DMS 273 (cell line): ENCODE results near the gene NRARP.
A peak's percentile ranks its signal among the peaks of the same experiment; 100 is the strongest.

Experiments
- DNase-seq: peaks from one replicate; lab custom pipeline; 2025; ENCODE audit not compliant: unreplicated experiment; lab: John Stamatoyannopoulos, UW

NRARP gene

GRCh38 chr9:137299203-137299565 is 2.9 kb downstream of the NRARP start:
- DNase-seq: no peak

DNA sequence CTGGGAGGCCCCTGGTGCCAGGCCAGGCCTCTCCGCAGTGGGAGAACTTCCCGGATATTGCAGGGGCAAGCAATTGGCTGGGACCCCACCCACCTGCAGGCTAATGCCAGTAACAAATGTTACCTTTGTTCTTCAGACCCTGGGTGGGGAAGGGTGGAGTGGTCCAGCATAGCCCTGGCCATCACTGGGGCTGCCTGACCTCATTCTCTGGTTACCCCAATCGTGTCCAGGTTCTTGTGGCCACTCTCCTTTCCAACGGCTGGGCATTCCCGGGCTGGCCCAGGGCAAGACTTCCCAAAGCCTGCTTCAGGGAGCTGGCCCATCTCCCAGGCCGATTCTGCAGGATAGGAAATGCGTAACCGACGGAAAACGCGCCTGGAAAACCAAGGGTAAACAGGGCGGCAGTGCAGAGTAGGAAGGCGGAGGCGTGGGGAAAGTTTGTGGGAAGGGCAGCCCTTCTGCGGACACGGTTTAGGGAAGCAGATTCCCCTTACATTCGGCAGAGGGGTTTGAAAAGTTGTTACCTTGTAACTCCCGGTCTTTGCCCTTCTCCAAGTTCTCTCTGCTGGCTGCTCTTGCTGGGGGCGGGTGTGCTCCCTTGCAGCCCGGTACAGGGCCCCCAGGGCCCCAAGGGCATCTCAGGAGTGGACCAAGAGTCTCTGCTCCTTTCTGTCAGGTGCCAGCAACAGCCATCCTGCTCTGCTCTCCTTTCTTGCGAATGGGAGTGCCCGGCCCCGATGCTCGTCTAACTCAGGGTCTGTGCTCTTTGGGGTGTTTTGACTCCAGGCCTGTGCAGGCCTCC is 3.5 kb downstream of the NRARP start:
- no peak for DNase-seq

- DNase-seq: no peak
Observed at GRCh38 chr9:137297966-137298365, 4.1 kb downstream of the NRARP start.

- DNase-seq: no peak
Observed at GRCh38 chr9:137296670-137297664, 5.1 kb downstream of the NRARP start.

DNA sequence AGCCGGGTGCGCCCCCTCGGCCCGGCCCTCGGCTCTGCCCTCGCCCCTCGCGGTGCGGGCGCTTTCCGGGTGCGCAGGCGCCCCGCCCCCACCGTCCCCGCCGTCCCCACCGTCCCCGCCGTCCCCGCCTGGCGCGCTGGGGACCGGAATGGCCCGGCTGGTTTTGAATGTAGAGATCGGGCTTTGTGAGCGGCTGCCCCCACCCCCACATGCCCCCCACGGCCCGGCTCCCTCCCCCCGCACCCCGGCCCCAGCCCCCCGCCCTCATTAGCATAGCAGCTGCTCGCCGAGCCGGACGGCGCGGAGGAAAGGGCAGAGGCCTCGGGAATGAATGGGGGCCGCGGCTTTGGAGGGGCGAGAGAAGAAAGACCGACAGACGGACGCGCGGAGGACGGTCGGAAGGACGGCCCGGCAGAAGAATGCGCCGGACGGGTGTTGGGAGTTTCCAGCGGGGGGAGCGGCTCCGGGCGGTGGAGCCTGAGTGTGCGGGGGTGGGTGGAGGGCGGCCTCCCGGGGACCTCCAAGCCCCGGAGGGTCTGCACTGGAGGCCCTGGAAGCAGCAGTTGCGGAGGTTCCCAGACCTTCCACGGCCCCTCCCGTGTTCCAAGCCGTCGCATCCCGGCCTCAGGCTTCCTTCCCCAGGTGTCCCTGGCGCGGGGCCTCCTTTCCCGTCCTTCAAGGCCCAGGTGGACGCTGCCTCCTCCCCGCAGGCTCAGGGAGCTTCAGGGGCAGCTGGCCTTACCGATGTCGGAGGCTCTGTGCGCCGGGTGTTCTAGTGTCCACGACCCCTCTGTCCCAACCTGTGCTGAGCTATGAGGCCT is 6.0 kb downstream of the NRARP start:
- DNase-seq: no peak

DNA sequence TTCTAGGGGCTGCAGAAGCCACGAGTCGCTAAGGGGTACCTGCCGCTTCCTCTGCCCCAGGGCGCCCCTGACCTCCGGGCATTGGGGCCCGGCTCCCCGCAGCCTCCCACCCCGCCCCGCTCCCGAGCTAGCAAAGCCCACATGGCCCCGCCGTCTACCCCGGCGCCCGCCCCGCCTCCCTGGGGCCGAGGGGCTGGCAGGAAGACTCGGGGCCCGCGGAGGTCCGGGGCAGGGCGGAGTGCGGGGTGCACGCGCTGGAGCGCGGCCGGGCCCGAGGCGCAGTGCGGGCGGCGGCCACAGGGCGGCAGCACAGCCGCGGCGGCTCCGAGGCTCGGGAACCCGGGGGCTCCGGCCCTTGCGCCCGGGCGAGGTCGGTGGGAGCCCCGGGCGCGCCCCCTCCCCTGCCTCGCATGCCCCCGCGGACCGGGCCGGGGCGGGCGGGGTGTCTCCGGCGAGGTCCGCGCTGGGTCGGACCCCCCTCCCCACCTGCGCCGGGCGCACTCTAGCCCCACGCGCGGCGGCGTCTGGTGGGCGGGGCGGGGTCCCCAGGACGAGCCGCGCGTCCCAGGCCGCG is 6.7 kb downstream of the NRARP start:
- peak; percentile 79 for DNase-seq

GRCh38 chr9:137294681-137295237 is 7.3 kb downstream of the NRARP start:
- DNase-seq: peak; percentile 66

DNA sequence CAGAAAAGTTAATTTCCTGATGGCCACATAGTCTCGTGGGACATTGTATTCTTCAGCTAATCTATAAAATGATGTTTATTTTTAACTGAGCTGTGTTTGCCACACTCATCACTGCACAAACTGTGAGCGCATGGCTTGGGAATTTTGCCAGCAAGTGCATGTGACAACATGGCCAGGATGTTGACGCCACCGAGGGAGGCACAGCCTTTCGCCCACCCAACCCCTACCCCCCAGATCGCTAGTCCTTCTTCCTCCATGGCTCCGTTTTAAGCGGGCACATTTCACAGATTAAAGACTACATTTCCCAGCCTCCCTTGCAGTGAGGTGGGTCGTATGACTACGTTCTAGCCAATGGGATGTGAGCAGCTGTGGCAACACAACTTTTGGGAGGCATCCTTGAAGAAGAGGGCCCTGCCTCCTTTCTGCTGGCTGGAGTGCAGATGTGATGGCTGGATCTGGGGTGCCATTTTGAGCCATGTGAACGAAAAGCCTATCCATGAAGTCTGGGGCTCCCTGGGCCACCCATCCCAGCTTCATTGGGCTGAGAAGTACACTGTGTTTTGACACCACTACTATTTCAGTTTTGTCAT is 7.9 kb downstream of the NRARP start:
- peak; percentile 81 for DNase-seq

GRCh38 chr9:137293482-137294090 is 8.5 kb downstream of the NRARP start:
- no peak for DNase-seq

DNA sequence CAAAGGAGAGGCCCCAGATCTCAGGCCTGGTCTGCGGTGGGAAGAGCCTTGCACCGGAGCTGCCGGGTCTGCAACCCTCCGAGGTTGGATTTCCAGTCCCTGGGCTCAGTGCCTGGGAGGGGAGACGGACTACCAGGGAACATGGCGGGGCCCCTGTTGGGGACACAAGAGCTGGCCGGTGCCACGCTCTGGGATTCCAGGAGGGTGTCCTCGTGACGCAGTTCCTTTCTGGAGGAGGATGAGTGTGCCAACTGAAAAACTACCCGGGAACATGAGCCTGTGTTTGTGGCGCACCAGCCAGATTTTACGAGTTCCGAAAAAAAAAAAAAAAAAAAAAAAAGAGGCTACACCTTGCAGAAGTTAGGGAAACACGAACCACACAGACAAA is 9.0 kb downstream of the NRARP start:
- DNase-seq: no peak

DNA sequence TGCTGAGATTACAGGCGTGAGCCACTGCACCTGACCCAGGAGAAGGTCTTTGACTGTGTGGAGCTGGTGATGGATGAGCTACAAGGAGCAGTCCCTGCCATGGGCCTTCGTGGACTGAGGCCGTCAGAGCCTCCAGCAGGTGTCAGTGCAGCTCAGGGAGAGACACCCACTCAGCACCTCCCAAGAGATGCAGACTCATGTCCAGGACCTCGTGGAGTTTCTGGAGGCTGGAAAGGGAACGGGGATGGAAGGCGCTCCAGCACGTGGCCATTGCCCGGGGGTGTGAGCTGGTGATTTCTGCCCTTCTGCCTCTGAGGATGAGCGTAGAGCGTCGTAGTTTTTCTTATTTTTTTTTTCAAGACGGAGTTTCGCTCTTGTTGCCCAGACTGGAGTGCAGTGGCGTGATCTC is 15.1 kb downstream of the NRARP start:
- peak; percentile 76 for DNase-seq

- DNase-seq: no peak
Observed at GRCh38 chr9:137281345-137282116, 20.5 kb downstream of the NRARP start.

DNA sequence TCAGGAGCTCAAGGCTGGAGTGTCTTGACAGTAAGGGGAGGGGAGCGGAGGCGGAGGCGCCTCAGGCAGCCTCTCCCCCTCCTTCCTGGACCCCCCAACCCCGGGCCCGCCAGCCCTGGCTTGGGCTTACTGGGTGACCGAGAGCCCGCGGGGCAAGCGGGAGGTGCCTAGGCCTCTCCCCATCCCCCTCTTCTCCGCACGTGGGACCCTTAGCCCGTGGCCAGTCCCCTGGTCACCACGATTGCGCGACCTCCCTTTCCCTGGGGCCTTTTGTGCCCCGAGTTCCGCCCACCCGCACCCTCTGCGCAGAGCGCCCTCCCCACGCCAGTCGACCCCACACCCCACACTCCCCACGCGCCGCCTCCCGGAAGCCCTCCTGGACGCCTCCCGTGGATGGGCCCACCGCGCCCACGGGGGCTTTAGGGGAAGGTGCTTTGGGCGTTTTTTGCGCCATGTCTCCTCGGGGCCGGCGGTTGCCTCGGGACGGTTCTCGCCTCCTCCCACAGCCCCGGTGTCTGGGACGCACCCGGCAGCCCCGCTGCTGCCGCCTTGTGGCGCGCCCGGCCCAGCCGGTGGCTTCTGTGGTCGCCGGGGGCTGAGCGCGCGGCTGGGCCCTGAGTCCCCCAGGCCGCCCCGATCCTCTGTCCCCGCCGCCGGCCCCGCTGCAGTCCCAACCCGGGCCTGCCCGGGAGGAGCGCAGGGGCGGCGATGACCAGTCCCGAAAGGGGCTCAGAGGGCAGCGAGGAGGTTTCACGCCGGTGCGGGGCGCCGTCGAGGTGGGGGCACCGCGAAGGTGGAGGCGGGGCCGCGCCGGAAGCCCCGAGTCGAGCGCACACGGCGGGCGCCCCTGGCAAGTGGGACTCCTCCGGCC is 21.4 kb downstream of the NRARP start:
- DNase-seq: no peak

- DNase-seq: no peak
Observed at GRCh38 chr9:137279741-137280473, 22.2 kb downstream of the NRARP start.

DNA sequence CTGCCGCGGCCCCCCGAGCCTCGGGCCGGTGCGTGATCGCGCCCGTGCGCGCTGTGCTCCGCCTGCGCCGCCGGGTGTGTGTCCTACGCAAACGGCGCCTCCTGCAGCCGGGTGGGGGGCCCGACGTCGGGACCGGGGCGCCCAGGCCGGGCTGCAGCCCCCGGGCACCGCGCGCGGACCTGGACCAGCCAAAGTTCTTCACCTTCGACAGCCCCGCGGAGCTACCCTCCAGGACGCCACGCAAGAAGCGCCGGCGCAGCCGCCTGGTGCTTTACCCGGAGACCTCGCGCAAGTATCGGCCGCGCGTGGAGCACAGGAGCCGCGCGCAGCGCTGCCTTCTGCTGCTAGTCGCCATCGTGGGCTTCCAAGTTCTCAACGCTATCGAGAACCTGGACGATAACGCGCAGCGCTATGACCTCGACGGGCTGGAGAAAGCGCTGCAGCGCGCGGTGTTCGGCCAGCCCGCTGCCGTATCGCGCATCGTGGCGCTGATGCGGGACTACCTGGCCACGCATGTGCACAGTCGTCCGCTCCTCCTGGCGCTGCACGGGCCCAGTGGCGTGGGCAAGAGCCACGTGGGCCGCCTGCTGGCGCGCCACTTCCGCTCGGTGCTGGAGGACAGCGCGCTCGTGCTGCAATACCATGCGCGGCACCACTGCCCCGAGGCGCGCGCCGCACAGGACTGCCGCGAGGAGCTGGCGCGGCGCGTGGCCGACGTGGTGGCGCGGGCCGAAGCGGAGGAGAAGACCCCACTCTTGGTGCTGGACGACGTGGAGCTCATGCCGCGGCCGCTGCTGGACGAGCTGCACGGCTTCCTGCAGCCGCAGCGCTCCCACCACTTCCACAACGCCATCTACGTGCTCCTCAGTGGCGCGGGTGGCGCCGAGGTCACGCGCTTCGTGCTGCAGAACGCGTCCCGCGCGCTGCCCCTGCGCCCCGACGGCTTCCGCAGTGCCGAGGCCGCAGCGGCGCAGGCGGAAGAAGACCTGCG is 23.1 kb downstream of the NRARP start:
- DNase-seq: no peak

DNA sequence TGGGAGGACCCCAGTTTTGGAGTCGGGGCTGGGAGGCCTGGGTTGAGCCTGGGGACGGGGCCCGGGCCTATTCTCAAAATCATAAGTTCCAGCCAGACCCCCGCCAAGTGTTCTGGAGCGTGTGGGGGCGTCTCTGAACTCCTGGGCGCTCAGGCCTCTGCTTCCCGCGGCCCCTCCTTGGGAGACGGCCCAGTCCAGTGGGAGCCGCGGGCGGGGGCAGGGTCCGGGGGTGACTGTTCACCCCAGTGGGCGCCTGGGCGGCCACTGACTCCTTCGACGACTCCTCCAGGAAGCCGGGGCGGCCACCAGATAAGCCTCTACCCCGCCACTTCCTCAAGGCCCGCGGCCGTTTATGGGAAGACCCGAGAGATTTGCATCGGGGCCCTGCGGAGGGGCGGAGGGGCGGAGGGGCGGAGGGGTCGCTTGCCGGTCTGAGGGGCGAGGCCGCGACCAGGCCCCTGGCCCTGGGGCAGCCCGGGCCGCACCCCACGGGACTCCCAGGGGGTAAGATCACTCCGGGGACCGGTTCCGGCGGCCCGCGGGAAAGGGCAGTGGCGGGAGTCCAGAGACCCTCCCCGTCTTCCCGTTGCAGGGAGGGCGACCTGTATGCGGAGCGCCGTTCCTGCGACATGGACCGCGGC is 23.9 kb downstream of the NRARP start:
- DNase-seq: no peak
